NOMO-1 (cell line): ENCODE data around the gene DAPP1.

ENCODE experiments used
- DNase-seq, 2 experiments: peaks; one replicate each; lab custom pipeline; 2025; ENCODE audit not compliant: unreplicated experiment in 2 of 2; lab: John Stamatoyannopoulos, UW

DAPP1 gene

DNA sequence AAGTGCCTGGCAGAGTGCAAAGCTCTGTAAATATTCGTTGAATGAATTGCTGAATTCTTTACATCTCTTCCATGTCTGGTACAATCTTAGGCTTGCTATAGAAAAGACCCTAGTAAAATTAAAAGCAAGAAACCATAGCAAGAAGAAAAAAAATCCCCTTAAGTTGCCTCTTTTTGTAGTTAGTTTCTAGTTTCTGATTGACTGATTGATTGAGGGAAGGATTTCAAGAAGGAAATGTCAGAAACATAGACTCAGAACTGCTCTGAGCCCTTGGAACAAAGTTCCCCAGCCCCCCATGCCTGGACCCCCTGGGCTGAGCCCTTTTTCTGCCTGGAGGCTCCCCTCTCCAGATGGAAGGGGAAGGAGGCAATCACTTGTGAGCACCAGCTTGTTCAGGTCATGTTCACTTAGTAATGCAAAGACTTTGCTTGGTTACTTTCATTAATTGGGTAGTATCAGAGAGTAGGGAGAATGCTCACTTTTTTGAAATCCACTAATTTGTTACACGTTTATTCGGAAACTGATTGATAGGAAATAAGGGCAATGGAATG, 35.6 kb downstream of the DAPP1 start:
- no peak for DNase-seq

DNA sequence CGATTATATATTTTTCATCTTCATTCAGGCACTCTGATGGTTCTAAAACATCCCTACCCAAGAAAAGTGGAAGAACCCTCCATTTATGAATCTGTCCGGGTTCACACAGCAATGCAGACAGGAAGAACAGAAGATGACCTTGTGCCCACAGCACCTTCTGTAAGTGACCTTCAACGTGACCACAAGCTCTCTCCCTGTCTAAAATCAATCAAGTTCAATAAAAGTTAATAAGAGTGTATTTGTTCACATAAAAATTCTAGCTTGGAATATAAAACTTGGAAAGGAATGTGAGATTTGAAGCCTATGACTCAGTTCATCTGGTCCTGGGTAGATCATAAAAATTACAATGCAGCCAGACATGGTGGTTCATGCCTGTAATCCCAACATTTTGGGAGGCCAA, 36.6 kb downstream of the DAPP1 start:
- DNase-seq, result no peak

DNA sequence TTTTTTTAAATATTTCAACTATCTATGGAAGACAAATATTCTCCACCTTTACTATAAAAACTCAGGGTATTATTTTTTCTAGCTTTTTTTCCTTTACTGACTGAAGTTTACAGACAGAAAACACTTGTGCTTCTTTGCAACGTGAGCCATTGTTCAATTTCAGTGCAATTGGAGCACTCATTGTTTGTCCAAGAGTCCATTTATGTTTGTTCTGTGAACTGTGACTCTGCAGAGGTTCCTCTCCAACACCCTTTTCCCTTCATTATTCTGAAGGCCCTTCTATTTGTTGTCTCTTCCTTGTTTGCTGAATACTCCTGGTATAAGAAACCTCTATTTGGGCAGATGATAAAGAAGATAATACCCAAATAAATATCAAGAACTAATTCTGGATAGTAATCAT, 37.4 kb downstream of the DAPP1 start:
- DNase-seq, result no peak

DNA sequence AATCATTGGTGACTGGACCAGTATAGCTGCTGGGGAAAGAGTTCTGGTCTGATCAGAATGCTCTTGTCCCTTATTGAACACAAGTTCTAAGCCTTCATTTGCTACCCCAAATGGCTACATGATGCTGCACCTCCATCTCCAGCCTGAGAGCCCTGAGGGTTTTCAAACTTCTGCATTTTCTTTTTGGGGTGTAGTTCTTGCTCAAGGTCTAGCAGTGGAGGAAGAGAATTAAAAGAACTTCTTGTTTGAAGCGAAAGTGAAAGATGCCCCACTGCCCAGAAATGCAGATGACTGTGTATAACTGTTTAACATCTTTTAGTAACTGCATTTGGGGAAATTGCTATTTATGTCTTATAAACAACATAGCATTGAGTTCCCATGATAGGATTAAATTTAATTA, 39.1 kb downstream of the DAPP1 start:
- peak; percentile 81 to 95 for DNase-seq

DNA sequence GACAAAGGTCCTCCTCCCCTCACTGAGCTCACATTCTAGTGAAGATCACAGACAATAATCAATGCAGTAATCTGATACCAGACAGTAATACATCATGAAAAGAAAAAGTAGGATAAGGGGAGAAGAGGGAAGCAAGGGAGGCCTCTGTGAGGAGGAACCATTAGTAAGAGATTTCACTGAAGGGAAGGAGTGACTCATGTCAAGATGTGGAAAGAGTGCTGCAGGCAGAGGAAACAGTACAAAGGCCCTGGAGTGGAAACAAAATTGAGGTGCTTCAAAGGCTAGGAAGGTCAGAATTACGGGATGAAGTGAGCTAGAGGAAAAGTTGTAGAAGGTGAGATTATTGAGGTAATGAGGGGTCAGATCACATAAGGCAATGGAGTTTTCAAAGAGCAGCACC, 39.5 kb downstream of the DAPP1 start:
- DNase-seq, result peak; percentile 49 to 83

DNA sequence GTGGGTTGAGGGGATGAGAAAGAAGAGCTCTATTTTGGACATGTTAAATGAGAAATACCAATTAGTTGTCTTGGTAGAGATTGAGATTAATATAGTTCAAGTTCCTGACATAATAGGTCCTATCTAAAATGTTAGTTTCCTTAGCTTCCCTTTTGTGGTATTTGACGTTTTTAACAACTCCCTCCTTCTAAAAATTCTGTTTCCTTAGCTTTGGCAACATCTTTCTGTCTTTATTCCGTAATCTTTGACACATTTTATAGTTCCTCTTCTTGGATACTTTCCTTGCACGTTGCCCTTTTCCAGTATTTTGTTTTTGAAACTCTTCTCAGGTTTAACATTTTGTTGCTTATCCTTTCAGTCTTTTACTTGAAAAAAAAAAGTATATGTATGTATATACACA, 40.7 kb downstream of the DAPP1 start:
- DNase-seq, result peak; percentile 76 to 80

DNA sequence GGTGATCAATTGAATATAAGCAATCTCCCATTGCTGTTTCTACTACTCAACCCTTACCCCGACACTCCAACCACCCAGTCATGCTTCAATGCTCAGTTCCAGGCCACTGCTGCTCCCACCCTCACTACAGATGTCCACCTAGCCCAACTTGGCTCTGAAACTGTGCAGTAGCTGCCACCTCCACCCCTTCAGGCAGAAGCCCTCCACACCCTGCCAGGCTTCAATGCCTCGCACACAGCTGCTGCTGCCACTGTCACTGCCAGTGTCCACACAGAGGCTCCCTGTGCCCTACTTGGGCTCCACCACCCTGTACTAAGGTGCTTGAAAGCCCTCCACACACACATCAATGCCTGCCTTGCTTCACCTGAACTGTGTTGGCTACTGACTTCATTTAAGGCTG, 43.0 kb downstream of the DAPP1 start:
- DNase-seq, result no peak

DNA sequence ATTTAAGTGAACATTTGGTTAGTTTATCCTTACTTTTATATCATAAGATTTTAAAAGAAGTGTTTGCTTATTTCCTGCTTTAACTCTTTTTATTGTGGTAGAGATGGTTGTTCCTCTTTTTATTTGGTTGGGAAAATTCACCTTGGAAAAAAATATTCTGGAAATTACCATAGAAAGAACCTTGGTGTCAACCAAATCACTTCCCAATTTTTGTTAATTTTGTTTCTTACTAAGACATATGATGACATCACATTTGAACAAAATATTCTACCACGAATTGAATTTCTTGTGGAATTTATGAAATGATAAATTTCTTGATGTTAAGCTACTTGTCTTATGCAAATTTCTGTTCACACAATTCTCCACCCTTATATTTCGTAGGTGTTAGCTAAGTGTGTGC, 43.9 kb downstream of the DAPP1 start:
- no peak for DNase-seq

DNA sequence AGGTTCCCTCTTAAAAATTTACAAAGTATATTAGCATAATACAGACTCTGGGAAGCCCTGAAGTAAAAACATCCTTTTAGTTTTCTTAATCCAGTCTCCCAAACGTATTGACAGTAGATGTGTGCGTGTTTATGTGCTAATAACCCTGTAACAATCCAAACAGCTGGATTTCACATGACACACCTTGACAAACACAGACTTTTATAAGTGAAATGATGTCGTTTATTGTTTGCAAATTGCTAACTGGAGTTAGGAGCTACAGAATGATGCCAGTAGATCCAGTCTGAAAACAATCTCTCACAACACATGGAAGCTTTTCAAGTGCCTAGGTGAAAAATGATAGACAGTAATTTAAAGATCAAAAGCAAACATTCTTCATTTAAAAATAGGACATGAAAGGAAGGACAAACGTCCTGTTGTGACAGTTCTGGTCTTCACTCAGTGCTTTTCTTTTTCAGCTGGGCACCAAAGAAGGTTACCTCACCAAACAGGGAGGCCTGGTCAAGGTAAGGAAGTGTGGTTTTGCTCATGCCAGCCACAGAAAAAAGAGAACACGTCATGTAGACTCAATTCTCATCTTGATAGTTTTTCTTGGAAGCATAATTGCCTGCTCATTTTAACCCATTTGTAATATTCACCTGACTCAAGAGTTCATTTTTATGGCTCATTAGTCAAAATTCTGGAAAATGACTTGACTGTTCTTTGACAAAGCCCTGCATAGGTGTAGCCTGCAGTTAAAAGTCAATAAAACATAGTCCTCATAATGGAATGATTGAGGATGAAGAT, 44.7 kb downstream of the DAPP1 start:
- peak; percentile 20 to 40 for DNase-seq

DNA sequence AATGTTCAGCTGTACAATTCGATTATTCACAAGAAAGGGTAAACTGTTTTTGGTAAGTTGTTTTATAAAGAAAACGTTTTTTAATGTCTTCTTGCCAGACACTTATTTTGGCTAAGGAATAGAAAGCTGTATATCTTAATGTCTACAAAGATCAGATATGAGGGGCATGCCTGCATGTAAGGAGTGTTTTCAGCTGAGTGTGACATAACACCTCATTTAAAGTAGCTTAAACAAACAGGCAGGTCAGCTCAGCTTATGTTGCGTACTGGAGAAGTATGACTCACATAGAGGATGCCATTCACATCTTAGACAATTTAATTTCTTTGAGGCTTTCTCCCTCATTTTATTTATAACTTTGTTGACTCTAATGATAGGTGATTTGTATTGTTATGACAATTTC, 47.2 kb downstream of the DAPP1 start:
- DNase-seq, result no peak

DNA sequence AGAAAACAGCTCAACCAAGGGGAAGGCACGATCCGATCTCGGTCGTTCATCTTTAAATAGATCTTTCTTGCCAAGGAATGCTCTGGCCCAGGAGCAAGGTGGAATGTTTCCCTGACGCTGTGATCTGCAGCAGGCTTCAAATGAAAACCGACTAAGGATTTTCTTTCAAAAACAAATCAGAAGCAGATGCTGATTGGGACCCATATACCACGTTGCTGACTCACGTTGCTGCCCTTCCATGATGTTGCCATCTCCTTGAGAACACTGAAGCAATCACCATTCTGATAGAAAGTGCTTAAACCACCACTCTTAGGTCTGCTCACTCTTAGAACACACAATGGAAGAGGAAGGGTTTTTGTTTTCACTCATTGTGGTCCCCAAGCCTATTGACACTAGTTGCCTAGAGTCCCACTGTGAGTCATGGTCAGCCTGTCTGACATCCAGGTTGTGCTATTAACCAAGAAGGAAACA, 51.5 kb downstream of the DAPP1 start:
- DNase-seq, result no peak

DNA sequence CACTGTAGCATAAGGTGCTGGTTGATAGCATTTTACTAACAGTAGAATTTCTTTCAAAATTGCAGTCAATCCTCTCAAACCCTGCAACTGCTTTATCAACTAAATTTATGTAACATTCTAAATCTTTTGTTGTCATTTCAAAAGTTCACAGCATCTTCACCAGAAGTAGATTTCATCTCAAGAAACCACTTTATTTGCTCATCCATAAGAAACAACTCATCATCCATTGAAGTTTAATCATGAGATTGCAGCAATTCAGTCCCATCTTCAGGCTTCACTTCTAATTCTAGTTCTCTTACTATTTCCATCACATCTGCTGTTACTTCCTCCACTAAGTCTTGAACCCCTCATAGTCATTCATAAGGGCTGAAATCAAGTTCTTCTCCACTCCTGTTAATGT, 55.9 kb downstream of the DAPP1 start:
- DNase-seq, result no peak

DNA sequence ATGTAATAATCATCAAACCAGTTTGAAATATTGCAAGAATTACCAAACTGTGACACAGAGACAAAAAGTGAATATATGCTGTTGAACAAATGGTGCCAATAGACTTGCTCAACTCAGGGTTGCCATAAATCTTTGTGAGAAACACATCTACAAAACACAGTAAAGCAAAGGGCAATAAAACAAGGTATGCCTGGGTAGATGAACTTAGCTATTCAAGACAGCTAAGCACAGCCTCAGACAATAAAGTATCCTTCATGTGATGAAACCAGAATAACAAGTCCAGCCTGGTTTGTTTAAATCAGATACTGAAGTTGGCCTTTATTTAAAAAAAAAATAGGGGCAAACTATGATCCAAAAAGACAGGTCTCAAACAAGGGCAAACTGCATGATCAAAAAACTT, 58.4 kb downstream of the DAPP1 start:
- DNase-seq, result no peak

DNA sequence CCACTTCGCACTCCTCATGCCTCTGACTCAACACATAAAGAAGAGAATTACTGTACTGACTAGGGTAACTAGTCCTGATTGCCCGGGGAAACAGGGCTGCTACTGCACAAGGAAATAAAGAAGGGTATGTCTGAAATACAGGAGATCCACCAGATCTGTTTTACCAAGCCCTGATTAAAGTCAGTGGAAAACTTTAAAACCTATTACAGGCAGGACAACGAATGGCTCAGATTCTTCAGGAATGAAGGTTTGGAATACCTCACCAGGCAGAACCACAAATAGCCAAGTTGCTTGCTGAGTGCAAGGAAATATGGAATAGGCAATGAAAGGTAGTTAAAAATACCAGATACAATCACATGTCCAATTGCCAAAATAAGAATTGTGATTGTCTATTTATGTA, 60.3 kb downstream of the DAPP1 start:
- DNase-seq, result no peak

DNA sequence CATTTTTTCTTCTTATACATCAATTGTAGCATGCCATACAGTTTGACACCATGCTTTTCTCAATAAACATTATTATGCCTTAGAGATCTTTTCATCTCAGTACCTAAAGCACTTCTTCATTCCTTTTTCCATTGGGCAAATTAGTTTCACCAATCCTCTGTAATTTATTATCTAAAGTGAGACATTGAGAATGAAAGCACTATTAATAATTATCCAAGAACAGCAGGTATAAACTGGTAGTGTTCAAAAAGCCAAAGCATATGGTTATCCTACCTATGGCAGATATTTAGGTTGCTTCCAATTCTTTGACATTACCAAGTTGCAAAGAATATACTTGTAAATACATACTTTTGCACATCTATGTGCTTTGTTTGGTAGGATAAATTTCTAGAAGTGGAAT, 62.0 kb downstream of the DAPP1 start:
- DNase-seq, result no peak

DNA sequence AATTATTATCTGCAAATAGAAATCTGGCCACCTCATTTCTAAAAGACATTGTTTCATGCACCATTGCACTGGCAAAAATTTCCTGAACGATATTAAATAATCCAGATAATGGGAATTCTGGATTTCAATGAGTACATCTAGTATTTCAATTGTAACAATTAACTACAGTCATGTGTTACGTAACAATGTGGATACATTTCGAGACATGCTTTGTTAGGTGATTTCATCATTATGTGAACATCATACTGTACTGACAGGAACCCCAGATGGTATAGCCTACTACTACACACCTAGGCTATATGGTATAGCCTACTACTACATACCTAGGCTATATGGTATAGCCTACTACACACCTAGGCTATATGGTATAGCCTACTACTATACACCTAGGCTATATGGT, 62.8 kb downstream of the DAPP1 start:
- peak in 1 of 2 experiments; percentile 35 for DNase-seq

DNA sequence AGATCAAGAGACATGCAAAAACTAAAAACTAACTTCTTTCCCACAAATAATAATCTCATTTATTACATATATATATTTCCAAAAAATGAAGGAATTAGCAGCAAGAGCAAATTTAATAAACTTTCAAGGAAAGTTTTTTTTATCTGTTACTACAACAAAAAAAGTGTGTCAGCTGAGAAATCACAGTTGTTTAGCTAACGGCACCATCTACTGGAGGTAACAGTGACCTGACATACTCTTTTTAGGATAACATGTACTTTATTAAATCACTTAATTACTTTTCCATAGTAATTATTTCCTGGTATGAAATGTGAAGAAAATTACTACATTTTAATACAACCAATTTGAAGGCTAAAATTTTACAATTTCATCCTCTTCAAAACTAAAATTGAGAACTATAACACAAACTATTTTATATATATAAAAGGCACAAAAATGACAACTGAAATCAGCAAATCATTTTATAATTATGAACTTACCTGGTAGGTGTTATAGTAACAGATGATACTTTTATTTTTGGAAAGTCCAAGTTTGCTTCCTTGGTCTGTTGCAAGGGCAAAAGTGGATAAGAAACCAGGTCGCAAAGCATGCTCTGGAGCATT, 68.5 kb downstream of the DAPP1 start:
- peak; percentile 5 to 46 for DNase-seq

DNA sequence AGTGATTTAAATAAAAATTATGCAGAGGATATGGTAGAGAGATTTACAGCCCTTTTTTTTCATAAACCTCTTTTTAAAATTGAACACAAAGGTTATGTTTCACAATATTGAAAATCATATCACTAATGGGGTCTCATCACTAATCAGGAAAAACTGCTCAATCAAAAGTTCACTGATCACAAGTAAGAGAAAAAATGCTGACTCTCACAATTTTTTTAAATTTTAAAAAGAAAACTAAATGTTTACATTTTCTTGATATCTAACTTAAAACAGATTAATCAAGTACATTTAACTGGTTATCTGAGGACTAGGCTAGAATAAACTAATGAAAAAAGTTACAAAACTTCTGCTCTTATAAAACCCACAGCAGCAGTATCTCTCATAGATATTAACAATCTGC, 69.1 kb downstream of the DAPP1 start:
- DNase-seq, result no peak

DNA sequence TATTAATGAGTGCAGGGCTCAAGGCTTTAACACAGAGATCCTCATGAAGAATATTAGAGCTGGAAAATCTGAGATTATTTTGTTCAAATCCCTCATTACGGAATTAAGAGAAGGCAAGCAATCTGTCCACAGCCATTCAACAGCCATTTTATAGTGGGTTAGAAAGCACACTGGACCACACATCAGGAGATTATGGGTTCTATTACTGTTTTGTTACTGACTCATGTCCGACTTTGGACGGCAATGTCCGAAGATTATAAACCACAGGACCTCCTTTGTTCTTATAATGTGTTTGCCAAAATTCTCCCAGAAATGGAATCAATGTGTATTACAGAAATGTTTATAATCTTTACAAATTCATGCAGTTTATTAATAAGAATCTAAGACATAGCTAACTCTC, 69.5 kb downstream of the DAPP1 start:
- DNase-seq, result no peak

DNA sequence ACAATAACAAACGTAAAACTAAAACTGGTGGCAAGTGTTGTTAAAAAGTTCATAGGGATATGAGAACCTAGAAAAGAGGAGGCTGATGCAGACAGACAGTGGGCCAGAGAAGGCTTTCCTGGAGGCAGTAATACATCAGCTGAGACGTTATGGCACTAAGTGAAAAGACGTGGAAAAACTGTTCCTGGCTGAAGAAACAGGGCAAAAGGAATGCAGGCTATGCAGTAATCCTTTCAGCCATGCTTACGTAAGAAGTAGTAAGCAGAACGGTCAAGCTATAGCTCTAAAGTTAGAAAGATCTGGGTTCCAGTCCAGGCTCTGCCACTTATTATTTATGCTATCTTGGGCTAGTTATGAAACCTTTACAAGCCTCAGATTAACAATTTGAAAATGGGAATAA, 71.2 kb downstream of the DAPP1 start:
- DNase-seq, result no peak

DNA sequence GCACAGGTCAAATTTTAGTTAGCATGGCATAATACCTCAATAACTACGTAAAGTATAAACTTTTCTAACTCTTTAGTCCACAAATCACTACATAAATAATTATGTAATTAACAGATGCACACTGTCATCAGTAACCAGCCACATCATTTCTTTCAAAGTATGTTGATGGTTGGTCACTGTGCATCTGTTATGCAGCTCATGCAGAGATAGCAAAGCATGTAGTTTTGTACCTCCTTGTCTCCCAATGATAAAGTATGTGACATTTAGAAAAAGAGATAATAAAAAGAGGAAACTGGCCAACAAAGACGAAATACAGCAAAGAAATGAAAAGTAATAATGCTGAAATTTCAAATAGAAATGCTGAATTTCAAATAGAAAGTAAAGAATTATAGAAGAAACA, 74.7 kb downstream of the DAPP1 start:
- no peak for DNase-seq

DNA sequence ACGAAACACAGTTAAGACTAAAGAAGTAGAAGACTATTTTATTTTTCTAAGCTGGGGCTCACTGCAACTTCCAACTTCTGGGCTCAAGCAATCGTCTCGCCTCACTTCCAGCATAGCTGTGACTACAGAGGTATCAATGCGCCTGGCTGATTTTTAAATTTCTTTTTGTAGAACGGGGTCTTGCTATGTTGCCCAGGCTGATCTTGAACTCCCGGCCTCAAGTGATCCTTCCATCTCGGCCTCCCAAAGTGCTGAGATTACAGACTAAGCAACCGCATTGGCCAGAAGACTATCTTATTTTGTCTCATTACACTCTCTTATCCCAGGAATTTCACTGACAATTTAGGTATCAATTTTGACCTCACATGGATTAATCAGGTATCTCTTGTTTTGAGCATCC, 76.4 kb downstream of the DAPP1 start:
- no peak for DNase-seq
